NOMO-1 treated with dmso at 0.1 percent for 144 hours (cell line): ENCODE data around the gene GRIK4.

Experiments
- DNase-seq: peaks from one replicate; lab custom pipeline; 2025; ENCODE audit not compliant: unreplicated experiment; lab: John Stamatoyannopoulos, UW

Gene GRIK4

DNA sequence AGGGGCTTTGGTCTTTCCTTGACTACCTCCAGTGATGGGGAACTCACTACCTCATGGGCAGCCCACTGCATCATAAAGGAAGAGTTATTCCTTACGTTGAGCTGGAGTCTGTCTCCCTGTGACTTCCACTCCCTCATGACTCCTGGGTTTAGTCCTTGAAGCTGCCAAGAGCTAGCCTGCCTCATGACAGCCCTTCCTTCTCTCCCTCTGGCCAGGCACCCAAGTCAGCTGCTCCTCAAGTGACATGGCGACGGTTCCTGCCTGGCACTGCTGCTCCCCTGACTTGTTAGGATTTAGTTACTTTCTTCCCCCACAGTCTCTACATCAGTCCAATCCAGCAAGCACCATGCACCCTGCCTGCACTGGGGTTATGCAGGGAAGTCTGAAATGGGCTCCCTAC lies 316.3 kb downstream of the GRIK4 start:
- no peak for DNase-seq

DNA sequence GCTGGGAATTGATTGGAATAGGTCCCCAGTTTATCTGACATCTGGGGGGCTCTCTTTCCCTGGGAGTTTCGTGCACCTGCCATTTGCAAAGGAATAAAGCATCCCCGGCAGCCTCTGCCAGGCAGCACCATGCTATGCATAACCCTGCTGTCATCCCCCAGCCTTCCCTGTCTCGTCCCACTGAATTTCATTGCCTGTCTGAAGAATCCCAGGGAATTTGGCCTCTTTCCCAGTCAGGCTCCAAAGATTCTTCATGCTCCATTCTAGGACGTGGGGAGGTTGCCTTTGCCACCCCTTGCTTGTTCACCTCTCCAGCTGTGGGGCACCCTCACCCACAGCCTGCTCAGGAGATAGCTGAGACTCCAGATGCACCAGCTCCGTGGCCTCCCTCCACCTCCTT lies 317.3 kb downstream of the GRIK4 start:
- DNase-seq = no peak

- DNase-seq = no peak
These were observed 318.6 kb downstream of the GRIK4 start for GRCh38 chr11:120830085-120830620.

DNA sequence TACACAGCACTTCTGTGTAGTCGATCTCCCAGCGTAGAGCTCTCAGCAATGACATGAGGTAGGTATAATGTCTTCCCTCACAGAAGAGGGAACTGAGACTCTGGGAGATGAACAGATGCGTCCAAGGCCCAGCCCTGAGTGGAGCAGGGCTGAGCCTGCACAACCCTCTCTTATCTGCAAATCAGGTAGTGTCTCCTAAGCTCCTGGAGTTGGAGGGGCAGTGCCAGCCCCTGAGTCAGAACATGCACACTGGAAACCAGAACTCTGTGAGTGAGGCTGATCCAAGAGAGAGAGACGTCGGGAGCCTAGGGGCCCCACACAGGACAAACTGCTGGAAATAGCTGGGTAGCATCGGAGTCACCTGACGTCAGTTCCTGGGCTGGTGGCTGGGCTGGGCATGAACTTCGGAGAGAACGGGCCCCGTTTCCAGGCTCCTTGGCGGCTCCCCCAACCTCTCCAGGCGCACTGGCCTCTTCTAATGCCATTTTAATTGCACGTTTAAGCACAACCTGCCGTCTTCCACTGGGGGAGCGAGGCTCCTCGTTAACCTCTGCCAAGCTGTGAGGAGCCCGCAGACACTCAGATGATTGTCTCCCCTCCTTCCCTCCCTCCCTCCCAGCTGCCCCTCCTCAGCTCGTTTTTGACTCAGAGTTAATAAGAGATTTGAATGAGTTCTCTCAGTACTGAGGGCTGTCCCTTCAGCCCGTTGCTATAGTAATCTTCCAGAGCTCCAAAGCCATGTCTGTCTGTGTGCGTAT lies 321.1 kb downstream of the GRIK4 start:
- DNase-seq = no peak

DNA sequence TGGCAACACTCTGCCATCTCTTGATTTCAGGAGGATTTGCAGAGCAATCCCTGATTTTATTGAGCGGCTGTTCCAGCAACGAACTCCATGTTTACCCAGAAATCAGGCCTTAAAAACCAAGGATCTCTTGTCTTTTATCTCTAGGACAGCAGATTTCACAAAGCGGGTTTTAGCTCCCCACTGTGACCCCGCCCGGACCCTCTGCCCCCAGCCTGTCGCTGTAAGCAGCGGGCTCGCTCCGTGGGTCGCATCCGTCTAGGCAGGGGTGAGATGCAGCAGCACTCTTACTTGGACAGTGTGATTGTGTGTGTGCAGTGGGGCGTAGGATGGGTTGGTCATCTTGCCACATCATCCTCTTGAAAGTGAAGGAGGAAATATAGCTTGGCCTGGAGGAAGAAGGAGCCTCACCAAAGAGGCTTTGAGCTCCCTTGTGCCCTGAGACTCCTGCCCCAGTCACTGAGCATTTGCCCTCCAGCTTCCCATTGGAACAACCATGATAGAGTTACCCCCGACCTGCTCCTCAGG lies 323.2 kb downstream of the GRIK4 start:
- DNase-seq = no peak

GRCh38 chr11:120835601-120836228 lies 324.2 kb downstream of the GRIK4 start:
- no peak for DNase-seq

- no peak for DNase-seq
These were observed 326.1 kb downstream of the GRIK4 start for GRCh38 chr11:120837696-120838095.

GRCh38 chr11:120839201-120839600 lies 327.7 kb downstream of the GRIK4 start:
- DNase-seq = no peak

DNA sequence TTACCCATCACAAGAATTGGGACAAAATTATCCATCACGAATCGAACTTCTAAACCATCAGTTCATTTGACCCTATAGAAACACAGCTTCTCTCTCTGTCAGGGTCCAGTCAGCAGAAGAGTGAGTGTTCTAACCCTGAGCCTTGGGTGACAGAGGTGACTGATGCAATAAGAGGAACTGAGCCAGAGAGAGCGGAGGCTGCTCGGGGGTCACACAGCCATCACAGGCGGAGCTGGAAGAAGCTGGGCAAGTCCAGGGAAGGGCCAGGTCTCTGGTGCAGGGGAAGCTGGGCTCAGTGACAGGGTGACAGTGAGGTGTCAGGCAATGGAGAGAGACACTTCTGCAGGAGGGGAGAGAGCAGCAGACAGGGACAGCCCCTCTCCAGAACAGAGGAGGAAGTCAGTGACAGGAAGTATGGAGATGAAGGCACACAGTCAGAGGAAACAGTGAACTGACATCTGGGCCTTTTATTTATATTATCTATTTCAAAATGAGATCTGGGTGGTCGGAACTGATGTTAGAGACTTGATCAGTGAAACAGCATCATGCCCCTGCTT lies 328.4 kb downstream of the GRIK4 start:
- peak; percentile 48 for DNase-seq

DNA sequence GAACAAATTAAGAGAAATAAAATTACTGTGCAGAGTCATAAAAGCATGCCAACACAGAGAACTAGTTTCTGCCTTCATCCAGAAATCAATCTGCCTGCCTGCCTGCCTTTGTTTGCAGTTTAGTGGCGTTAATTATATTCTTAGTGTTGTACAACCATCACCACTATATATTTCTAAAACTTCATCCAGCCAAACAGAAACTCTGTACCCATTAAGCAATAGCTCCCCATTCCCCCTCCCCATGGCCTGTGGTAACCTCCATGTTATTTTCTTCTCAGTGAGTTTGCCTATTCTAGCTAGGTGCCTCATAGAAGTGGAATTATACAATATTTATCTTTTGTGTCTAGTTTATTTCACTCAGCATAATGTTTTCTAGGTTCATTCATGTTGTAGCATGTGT lies 329.1 kb downstream of the GRIK4 start:
- no peak for DNase-seq

DNA sequence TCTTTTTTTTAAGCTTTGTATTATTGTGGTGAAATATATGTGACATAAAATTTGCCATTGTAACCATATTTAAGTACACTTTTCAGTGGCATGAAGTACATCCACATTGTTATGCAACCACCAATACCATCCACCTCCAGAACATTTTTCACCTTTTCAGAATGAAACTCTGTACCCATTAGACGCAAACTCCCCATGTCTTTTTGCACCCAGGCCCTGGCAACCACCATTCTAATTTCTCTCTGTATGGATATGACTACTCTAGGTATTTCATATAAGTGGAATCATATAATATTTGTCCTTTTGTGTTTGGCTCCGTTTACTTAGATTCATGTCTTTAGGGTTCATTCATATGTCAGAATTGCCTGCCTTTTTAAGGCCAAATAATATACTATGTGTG lies 329.5 kb downstream of the GRIK4 start:
- no peak for DNase-seq

- DNase-seq = no peak
These were observed 330.6 kb downstream of the GRIK4 start for GRCh38 chr11:120842195-120842594.

- no peak for DNase-seq
These were observed 341.9 kb downstream of the GRIK4 start for GRCh38 chr11:120853435-120853834.

DNA sequence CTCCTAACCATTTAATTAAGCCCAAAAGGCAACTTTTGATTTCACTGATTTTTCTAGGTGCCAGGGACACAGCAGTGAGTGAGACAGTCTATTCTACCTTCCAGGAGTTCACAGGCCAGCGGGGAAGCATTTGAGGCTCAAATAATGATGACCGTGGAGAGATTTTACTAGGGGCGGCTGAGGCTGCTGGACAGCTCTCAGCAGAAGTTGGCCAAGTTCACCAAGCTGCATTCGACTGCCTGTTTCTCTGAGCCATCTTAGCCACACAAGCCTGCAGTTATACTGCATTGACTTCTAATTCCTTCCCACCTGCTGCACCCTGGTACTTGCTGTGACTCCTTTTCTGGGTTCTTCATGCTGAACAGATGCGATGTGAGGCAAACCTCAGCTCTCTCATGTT lies 343.4 kb downstream of the GRIK4 start:
- DNase-seq = no peak

GRCh38 chr11:120857508-120857907 lies 346.0 kb downstream of the GRIK4 start:
- DNase-seq = no peak

- no peak for DNase-seq
These were observed 347.2 kb downstream of the GRIK4 start for GRCh38 chr11:120858740-120859139.

DNA sequence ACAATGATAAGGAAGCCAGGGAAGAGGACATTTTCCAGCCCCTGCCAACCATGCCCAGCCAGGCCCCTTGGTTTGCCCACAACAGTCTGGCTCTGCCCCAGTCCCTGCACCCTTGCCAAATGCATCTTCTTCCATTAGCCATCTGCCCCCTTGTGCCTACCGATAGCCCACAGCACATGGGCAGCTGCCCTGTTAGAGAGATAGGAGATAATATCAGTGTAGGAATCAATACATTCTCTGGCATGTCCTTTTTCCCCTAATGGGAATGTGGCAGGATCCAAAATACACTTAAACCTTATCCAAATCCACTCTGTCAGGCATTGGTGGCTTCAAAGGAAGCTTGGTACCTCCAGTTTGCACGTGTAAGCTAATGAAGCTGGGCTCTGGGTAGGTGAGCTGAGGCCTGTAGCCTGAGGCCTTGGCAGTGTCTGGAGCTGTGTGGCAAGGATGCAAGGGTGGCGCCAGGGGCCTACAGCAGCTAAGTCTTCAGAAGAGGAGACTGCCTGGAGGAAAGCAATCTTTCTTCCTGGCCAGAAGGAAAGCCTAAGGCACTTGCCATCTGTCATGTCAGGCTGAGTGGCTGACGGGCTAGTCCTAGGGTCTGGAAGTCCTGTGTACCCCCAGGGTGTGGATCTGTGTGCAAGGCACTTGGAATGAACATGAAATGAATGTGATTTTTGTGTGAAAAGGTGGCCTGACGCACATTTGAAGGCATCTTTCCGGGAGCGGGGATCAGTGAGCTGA lies 348.2 kb downstream of the GRIK4 start:
- no peak for DNase-seq

GRCh38 chr11:120863359-120863758 lies 351.8 kb downstream of the GRIK4 start:
- no peak for DNase-seq

DNA sequence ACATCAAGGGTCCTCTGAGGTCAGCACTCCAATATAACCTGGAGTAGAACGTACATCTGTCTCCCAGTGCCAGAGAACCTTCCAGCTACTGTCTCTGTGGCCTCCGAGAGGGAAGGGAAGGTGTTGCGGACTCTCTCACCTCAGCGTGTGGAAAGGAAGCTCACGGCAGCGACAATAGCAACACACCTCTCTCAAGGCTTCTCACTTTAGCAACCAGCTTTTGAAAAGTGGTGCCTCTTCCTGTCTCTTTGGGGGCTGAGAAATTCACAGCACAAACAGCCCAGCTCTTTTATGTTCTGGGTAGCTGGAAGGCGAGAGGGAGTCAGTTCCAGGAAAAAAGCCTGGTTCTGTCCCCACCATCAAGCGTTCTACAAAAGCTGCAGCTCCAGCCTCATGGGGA lies 355.5 kb downstream of the GRIK4 start:
- no peak for DNase-seq

DNA sequence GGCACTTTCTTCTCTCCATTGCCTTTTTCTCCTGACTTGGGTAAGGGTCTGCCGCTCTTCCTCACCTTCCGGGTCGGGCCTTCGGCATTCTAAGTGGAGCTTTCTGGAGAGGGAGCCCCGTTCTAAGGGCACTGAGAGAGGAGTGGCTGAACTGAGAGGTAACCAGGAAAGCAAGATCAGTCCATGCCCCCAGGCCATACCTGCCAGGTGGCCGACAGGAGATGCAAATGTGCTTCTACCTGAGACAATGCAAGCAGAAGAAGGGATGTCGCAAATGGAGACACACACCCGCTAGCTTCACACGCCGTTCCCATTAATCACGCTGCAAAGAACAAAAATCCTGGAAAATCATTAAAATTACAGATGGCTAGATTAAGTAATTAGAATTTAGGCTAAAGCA lies 356.0 kb downstream of the GRIK4 start:
- no peak for DNase-seq

DNA sequence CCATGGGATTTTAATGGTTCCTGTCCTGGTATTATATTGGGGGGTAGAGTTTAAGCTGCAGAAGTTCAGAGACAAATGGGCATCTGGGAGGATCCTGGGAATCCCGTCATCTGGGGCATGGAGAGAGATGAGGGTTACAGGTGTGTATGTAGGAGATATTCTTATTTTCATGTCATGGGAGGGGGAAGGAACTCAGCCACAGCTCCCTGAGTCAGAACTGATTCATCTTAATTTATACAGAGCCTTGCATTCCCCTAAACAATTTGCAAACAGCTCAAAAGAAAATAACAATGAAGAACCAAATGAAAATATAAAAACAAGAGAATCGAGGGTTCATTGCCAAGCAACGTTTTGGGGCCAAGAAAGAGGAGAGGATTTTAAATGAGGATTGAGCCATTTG lies 356.4 kb downstream of the GRIK4 start:
- DNase-seq = no peak
